Lung (tissue), 12 donors: ENCODE measurements around the gene STK24. TPM values are rescaled to one million over a fixed set of nuclear protein-coding genes. Genes with fewer than 3 reads are reported as not detected.
"Not testable (repeated sequence)": the region's sequence is repeated elsewhere in the genome, so short reads cannot be mapped to it uniquely, and the experiment has no call there.

Experiments used
- ATAC-seq: fragments of 200-7000 bp; cut with Tn5 transposase; one replicate; pipeline ENCODE4 v1.9.1; 2020; ENCODE audit warnings: moderate number of reproducible peaks; ENCODE audit not compliant: insufficient read depth, low FRiP score
- DNase-seq, 3 donors: peaks; one replicate each; pipeline ENCODE4 v3.0.0-alpha.2; 2013 to 2017
- H3K27ac ChIP-seq, 2 donors: one replicate each; pipeline ENCODE4 v1.5.1; 2013; ENCODE audit warnings: mild to moderate bottlenecking in 2 of 2, moderate library complexity in 2 of 2, control low read depth in 1 of 2, inconsistent platforms in 1 of 2, low read depth in 1 of 2, low read length in 1 of 2
- H3K27me3 ChIP-seq, 3 donors: one replicate each; pipeline ENCODE4 v1.5.1; 2013; ENCODE audit warnings: low read length in 2 of 3; ENCODE audit not compliant: control insufficient read depth in 3 of 3, insufficient read depth in 3 of 3
- H3K36me3 ChIP-seq, 4 donors: one replicate each; pipeline ENCODE4 v1.5.1; 2013; ENCODE audit warnings: low read length in 4 of 4, mild to moderate bottlenecking in 1 of 4, moderate library complexity in 1 of 4; ENCODE audit not compliant: control insufficient read depth in 4 of 4, insufficient read depth in 4 of 4
- H3K4me1 ChIP-seq, 5 donors: one replicate each; pipeline ENCODE4 v1.5.1; 2013; ENCODE audit warnings: low read length in 5 of 5, mild to moderate bottlenecking in 2 of 5, moderate library complexity in 1 of 5; ENCODE audit not compliant: control insufficient read depth in 5 of 5, insufficient read depth in 5 of 5
- H3K4me3 ChIP-seq: one replicate; pipeline ENCODE4 v1.5.1; 2013; ENCODE audit warnings: mild to moderate bottlenecking, control low read depth, moderate library complexity
- H3K9ac ChIP-seq, 2 donors: one replicate each; pipeline ENCODE4 v1.5.1; 2013; ENCODE audit warnings: low read length in 2 of 2, control low read depth in 1 of 2; ENCODE audit not compliant: insufficient read depth in 1 of 2
- H3K9me3 ChIP-seq, 4 donors: one replicate each; pipeline ENCODE4 v1.5.1; 2013; ENCODE audit warnings: low read length in 3 of 4, mild to moderate bottlenecking in 1 of 4, moderate library complexity in 1 of 4; ENCODE audit not compliant: control insufficient read depth in 4 of 4, insufficient read depth in 3 of 4
- CTCF ChIP-seq: IDR thresholded peaks from 2 replicates; pipeline ENCODE4 v1.5.1; 2012; ENCODE audit warnings: mild to moderate bottlenecking; ENCODE audit errors: control extremely low read depth, extremely low read depth
- WGBS, 2 donors: extraction: QIAGEN DNeasy Blood & Tissue Kit; methylation state at CpG; one replicate each; pipeline ENCODE4 v1.1.7; 2013; 5-methylcytosine and 5-hydroxymethylcytosine counted together
- polyA plus RNA-seq, 2 donors: library from polyadenylated mRNA; stranded (reverse); fragments of 200-250 nt; gene quantifications; one replicate each; pipeline ENCODE4 v1.2.1, GENCODE V29; 2013
- total RNA-seq, 2 donors: library from RNA; depleted of rRNA in 1 of 2; stranded (reverse); fragments of >200 nt in 1 of 2; gene quantifications; one replicate each; pipeline ENCODE4 v1.2.1, GENCODE V29; 2014 to 2021
- donor health status: control.
- donor health status: control.
- donor health status: Bipolar disorder and iron deficiency.
- donor health status: healthy.
- donor health status: DM: yes; HTN: yes; CAD: no.

The STK24 gene
- total and polyA plus RNA-seq, 4 donors: 38.0 to 102 (median 64.5) TPM

- ATAC-seq: peak; percentile 5
- H3K4me3 ChIP-seq: no peak overlapping the region
- no peaks in the 10 kb centered on the region for H3K27me3 ChIP-seq
- no peak for DNase-seq
- H3K9me3 ChIP-seq: peaks cover 0 to 4% (median 0%) of the 10 kb centered on the region in 4 donors
- no peak for TF ChIP-seq CTCF
- no peak overlapping the region for H3K9ac ChIP-seq
- no peaks in the 10 kb centered on the region for H3K36me3 ChIP-seq
- H3K4me1 ChIP-seq: peaks cover 15 to 41% (median 20%) of the 10 kb centered on the region in 5 donors
- WGBS, 2 donors: 48 to 76% methylated on average over 11 of the region's 11 CpGs
- H3K27ac ChIP-seq: peak overlapping the region; percentile 48 to 75
These were observed 4.8 kb downstream of the STK24 start for GRCh38 chr13:98571955-98572662.

- ATAC-seq: peak; percentile 77
These were observed 6.0 kb downstream of the STK24 start for GRCh38 chr13:98570929-98571372.

GRCh38 chr13:98569494-98570367 is 7.2 kb downstream of the STK24 start:
- H3K9me3 ChIP-seq, H3K36me3 ChIP-seq, H3K27me3 ChIP-seq, H3K27ac ChIP-seq, H3K9ac ChIP-seq, ATAC-seq, H3K4me3 ChIP-seq: not testable (repeated sequence)
- peak in 1 of 3 donors; percentile 31 for DNase-seq
- H3K4me1 ChIP-seq: peaks cover 10 to 44% (median 31%) of the 10 kb centered on the region in 5 donors
- WGBS, 2 donors: 57 to 79% methylated on average over 17 of the region's 17 CpGs

More at GRCh38 chr13:98570929-98571372, 6.0 kb downstream of the STK24 start:
- H3K27me3 ChIP-seq: no peaks in the 10 kb centered on the region
- peak overlapping the region in 1 of 2 donors; percentile 83 for H3K27ac ChIP-seq
- no peak overlapping the region for H3K9ac ChIP-seq
- peaks cover 15 to 45% (median 27%) of the 10 kb centered on the region in 5 donors for H3K4me1 ChIP-seq
- H3K9me3 ChIP-seq: peaks cover 0 to 4% (median 0%) of the 10 kb centered on the region in 4 donors
- H3K4me3 ChIP-seq: peak overlapping the region; percentile 7
- TF ChIP-seq CTCF: no peak
- no peak for DNase-seq
- H3K36me3 ChIP-seq: no peaks in the 10 kb centered on the region
- WGBS, 2 donors: 33 to 51% methylated on average over 10 of the region's 10 CpGs

GRCh38 chr13:98568918-98569317 is 8.0 kb downstream of the STK24 start:
- DNase-seq: no peak
- Histone ChIP-seq H3K9me3 (peaks cover 0 to 4% (median 0%) of the 10 kb centered on the region in 4 donors), H3K4me1 (peaks cover 4 to 40% (median 34%) of the 10 kb centered on the region in 5 donors), H3K9ac (no peak overlapping the region), H3K27ac (no peak overlapping the region), H3K36me3 (no peaks in the 10 kb centered on the region), H3K27me3 (no peaks in the 10 kb centered on the region), H3K4me3 (no peak overlapping the region)
- 72 to 78% methylated on average over 4 of the region's 4 CpGs for WGBS, 2 donors
- no peak for TF ChIP-seq CTCF
- no peak for ATAC-seq
